Frontal cortex (tissue), 4 donors: Measurements from ENCODE around the gene SYT8. TPM values are rescaled to one million over a fixed set of nuclear protein-coding genes. Genes with fewer than 3 reads are reported as not detected.
A peak's percentile ranks its signal among the peaks of the same experiment; 100 is the strongest.

Experiments
- DNase-seq, 2 donors: peaks; one replicate each; pipeline ENCODE4 v3.0.0; 2012; ENCODE audit warnings: low spot score in 2 of 2
- FAIRE-seq: peaks from 2 replicates; lab custom pipeline; 2012; peaks lifted over from hg19 to GRCh38; lab: Jason Lieb, UNC
- total RNA-seq: library from RNA; depleted of rRNA; stranded (reverse); fragments of >200 nt; gene quantifications from one replicate; pipeline ENCODE4 v1.2.3, GENCODE V29; 2014
- donor health status: control.
- donor health status: control.
- donor health status: control.

The SYT8 gene
- total RNA-seq, 1 donor from 2014 or later: not detected

GRCh38 chr11:1854949-1855885 is 20.4 kb downstream of the SYT8 start:
- no peak for FAIRE-seq

GRCh38 chr11:1855886-1856265 is 21.1 kb downstream of the SYT8 start:
- DNase-seq: no peak
- FAIRE-seq: no peak

More at GRCh38 chr11:1854949-1855885, 20.4 kb downstream of the SYT8 start:
- DNase-seq: no peak

DNA sequence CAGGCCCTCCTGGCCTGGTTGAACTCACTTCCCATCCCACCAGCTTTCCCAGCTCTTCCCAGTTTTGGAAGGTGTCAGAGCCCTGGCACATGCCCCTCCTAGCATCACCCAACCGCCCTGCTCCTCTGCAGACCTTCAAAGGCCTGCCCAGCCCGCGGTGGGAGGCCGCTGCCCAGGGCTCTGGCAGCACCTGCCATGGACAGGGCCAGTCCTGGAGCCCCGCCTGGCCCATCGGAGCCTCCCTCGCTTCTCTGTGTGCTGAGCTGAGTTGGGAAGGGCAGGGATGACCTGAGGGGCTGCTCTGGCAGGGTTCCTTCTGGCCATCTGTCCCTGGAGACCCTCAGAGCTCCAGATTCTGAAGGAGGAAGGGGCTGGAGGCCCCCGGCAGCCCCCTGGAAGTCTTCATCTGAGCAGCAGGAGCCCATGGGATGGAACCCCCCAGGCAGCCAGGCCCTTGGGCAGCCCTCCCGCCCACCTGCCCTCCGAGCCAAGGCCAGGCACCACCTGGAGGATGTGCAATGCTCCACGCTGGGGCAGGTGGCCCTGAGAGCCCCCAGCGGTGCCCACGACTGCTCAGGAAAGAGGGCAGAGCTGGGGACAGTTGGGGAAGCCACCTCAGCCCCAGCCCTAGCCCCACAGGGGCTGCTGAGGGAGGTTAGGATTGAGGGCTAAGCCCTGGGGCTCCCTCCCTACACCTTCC is 21.7 kb downstream of the SYT8 start:
- FAIRE-seq (no peak), DNase-seq (no peak)

- FAIRE-seq: no peak
- DNase-seq: no peak
Observed at GRCh38 chr11:1857064-1857463, 22.3 kb downstream of the SYT8 start.

DNA sequence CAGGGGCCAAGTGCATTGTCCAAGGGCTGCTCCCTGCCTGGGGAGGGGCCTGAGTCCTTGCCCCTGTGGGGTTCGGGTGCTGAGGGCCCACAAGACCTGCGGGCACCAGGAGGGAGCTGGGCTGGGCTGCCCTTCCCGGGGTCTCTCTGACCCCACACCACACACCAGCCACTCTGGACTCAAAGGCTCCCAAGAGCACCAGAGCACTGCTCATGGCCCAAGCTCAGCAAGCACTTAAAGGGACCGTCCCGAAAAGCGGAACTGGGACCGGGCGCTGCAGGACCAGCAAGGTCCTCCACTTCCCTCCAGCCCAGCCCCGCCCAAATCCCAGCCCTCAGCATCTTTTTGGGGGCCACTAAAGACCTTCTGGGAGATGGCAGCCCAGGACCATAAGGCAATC is 23.4 kb downstream of the SYT8 start:
- DNase-seq (no peak), FAIRE-seq (no peak)

- no peak for DNase-seq
- no peak for FAIRE-seq
Observed at GRCh38 chr11:1858576-1858975, 23.8 kb downstream of the SYT8 start.

DNA sequence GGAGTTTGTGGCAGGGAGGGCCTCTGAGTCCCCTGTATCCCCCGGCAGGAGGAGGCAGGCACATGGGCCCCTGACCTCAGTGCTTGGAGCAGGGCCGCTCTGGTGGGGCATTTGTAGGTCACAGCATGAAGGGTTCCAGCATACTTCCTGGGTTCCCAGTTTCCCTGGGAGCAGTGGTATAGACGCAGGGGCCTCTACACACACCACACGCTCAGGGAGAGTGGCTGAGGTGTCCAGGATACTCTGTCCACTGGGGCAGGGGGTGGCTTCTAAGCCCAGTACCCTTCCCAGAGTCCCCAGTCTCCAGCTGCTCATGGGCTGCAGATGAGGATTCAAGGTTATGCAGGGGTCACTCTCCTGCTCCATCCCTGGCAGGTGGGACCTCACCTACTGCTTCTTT is 24.2 kb downstream of the SYT8 start:
- FAIRE-seq (no peak), DNase-seq (no peak)

GRCh38 chr11:1860108-1860507 is 25.3 kb downstream of the SYT8 start:
- FAIRE-seq (no peak), DNase-seq (no peak)

DNA sequence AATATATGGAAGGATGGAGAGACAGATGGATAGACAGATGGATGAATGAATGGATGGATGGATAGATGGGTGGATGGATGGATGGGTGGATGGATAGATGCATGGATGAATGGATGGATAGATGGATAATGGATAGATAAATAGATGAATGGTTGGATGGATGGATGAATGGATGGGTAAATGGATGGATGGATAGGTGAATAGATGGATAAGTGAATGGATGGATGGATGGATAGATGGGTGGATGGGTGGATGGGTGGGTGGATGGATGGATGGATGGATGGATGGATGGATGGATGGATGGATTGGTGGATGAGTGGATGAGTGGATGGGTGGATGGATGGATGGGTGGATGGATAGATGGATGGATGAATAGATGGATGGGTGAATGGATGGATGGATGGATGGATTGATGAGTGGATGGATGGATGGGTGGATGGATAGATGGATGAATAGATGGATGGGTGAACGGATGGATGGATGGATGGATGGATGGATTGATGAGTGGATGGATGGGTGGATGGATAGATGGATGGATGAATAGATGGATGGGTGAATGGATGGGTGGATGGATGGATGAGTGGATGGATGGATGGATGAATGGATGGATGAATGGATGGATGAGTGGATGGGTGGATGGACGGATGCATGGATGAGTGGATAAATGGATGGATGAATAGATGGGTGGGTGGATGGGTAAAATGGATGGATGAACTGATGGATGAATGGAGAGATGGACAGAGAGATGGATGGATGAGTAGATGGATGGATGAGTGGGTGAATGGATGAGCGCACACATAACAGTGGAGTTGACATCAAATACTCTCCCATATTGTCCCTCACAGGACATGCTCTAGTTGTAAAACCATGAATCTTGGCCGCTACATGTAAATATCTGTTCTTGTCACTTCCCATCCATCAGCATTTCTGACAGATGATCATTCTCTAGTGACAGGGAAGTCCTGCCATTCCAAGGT is 26.9 kb downstream of the SYT8 start:
- FAIRE-seq (no peak), DNase-seq (no peak)

DNA sequence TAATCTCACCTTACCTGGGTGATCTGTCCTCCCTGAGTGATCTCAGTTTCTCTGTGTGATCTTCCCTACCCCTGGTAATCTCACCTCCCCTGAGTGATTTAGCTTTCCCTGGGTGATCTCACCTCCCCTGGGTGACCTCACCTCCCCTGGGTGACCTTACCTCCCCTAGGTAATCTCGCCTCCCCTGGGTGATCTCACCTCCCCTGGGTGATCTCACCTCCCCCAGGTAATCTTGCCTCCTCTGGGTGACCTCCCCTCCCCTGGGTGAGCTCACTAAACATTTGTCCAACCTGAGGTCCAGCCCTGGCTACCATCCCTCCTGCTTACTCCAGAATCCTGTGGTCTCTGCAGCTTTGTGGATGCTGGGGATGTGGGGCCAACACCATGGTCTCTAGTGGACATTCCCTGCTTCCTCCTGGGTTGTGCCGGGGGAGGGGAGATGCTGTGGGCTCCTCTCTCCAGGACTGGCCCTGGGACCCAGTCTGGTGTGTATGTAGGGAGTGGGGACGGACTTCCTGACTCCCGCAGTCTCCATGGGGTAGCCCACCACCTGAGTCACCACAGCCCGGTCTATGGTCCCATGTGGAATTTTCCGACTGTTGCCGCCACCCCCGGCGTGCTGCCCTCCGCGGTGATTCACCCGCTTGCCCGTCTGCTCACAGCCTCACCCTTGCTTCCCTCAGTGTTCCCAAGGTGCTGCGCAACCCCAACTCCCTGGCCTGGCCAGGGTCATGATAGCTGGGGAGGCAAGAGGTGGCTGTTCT is 28.0 kb downstream of the SYT8 start:
- FAIRE-seq (no peak), DNase-seq (no peak)

DNA sequence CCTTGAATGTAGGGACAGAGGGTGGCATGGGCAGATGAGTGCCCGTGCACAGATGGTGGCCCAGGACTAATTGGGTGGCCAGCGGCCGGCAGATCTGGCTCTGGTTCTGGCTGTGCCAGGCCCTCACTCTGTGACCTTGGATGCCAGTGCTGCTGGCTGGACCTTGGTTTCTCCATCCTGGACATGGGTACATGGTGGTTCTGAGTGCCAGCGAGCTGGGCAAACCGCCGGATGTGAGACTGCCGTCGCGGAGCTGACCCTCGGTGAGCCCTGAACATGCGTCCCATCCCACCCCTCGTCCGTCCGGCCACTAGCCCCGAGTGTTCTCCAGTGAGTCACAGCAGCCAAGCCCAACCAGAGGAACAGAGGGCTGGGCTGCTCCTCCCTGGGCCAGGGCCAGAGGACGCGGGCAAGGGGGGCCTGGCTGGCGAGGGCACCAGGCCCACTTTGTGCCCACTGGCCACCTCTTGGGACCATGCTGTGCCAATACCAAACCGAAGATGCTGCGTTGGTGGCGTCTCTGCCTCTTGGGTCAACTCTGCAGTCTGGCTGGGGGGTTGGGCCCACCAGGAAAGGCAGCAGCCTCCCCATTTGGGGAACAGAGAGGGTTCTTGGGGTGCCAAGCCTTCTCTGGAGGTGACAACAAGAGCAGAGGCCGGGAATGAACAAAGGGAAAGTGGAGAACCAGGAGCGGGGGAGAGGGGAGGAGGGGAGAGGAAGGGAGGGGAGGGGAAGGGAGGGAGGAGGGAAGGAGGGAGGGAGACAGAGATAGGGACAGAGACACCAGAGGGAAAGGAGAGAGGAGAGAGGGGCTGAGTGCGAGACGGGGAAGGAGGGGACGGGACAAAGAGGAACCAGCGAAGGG is 28.8 kb downstream of the SYT8 start:
- no peak for FAIRE-seq

GRCh38 chr11:1864231-1864630 is 29.4 kb downstream of the SYT8 start:
- FAIRE-seq: no peak

More for the DNA sequence above, 28.8 kb downstream of the SYT8 start:
- DNase-seq: peak; percentile 61 to 78

DNA sequence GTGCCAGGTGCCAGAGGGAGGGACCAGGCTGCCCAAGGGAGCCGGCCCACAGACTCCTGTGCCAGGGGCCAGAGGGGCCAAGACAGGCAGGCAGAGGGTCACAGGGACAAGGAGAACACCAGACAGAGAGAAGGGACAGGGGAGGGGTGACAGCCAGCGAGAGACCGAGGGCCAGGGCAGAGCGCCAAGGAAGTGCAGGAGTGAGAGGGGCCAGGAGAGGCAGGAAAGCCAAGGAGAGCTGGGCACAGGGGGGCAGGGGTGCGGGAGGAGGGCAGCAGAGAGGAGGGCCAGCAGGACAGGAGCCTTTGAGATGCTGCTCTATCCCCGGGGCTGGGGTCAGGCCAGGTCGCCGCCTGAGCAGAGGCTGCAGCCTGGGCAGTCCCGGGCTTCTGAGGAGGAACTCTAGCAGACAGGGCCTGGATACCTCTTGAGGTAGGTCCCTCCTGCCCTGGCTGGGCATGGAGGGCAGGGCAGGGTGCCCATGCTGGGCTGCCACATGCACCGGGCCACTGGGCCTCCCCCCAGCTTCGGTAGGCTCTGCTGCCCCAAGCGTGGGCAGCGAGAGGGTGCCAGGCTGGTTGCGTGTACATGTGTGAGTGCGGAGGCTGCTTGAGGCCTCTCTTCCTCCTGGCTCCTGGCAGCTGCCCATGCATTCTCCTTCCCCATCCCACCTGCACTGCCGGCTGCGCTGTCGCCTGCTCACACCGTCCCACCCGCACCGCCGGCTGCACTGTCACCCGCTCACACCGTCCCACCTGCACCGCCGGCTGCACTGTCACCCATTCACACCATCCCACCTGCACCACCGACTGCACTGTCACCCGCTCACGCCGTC is 30.3 kb downstream of the SYT8 start:
- DNase-seq: peak in 1 of 2 donors; percentile 57

More at GRCh38 chr11:1864231-1864630, 29.4 kb downstream of the SYT8 start:
- DNase-seq: no peak

DNA sequence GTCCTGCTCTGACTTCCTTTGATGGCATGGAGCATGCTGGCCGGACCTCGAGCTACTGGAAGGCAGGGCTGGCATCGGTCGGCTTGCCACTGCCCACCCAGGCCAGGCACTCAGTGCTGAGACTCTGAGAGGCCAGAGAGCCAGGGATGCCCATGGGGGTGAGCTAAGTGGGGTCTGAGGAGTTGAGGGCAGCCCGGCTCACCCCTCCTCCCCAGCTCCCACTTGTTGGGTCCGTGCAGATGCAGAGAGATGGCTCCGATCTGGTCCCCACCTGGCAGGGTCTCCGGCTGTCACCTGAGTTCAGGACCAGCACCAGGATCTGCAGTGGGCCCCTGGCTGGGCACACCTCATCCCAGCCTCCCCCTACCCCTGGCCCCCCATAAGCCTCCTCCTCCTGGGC is 31.4 kb downstream of the SYT8 start:
- FAIRE-seq (no peak), DNase-seq (no peak)

More for the DNA sequence above, 30.3 kb downstream of the SYT8 start:
- FAIRE-seq: no peak

GRCh38 chr11:1866776-1867175 is 32.0 kb downstream of the SYT8 start:
- DNase-seq (no peak), FAIRE-seq (no peak)

- FAIRE-seq (no peak), DNase-seq (no peak)
Observed at GRCh38 chr11:1867381-1867780, 32.6 kb downstream of the SYT8 start.

GRCh38 chr11:1868056-1868635 is 33.4 kb downstream of the SYT8 start:
- FAIRE-seq (no peak), DNase-seq (no peak)
